GM23338 (cell line): Measurements from ENCODE around the gene HIVEP3. TPM values are rescaled to one million over a fixed set of nuclear protein-coding genes. Genes with fewer than 3 reads are reported as not detected.

Source experiments
- ATAC-seq: fragments of 200-7000 bp; cut with Tn5 transposase; 3 replicates; pipeline ENCODE4 v1.9.1; 2020
- DNase-seq: peaks from one replicate; pipeline ENCODE4 v3.0.0-alpha.2; 2015; ENCODE audit warnings: low spot score
- H2AFZ ChIP-seq: fragments of 200-600 bp; sonication (generic); 2 replicates; pipeline ENCODE4 v1.8.0; 2016; ENCODE audit warnings: antibody characterized with exemption, mild to moderate bottlenecking, moderate library complexity
- H3F3A ChIP-seq: fragments of 200-600 bp; sonication (generic); replicated peaks from 2 replicates; pipeline ENCODE4 v1.8.0; 2017; ENCODE audit warnings: antibody characterized with exemption, mixed run types, low read depth
- H3K27ac ChIP-seq: fragments of 200-600 bp; sonication (generic); 2 replicates; pipeline ENCODE4 v1.6.1; 2016; ENCODE audit warnings: low read depth
- H3K27me3 ChIP-seq: fragments of 200-600 bp; sonication (generic); 2 replicates; pipeline ENCODE4 v1.8.0; 2016; ENCODE audit warnings: mild to moderate bottlenecking, mixed run types, moderate library complexity; ENCODE audit not compliant: insufficient read depth
- H3K36me3 ChIP-seq: fragments of 200-600 bp; sonication (generic); 2 replicates; pipeline ENCODE4 v1.8.0; 2016; ENCODE audit warnings: mild to moderate bottlenecking; ENCODE audit not compliant: insufficient read depth
- H3K4me1 ChIP-seq: fragments of 200-600 bp; sonication (generic); 2 replicates; pipeline ENCODE4 v1.8.0; 2016; ENCODE audit warnings: mild to moderate bottlenecking, moderate library complexity; ENCODE audit not compliant: insufficient read depth
- H3K4me2 ChIP-seq: fragments of 200-600 bp; sonication (generic); 2 replicates; pipeline ENCODE4 v1.7.1; 2017; ENCODE audit warnings: mixed run types
- H3K4me3 ChIP-seq: fragments of 200-600 bp; sonication (generic); 2 replicates; pipeline ENCODE4 v1.6.1; 2016; ENCODE audit warnings: mixed run types
- H3K79me2 ChIP-seq: fragments of 200-600 bp; sonication (generic); replicated peaks from 2 replicates; pipeline ENCODE4 v1.8.0; 2017; ENCODE audit warnings: mild to moderate bottlenecking; ENCODE audit not compliant: insufficient read depth
- H3K9me2 ChIP-seq: fragments of 200-600 bp; sonication (generic); 2 replicates; pipeline ENCODE4 v1.8.0; 2017; ENCODE audit not compliant: insufficient read depth
- H4K20me1 ChIP-seq: fragments of 200-600 bp; sonication (generic); replicated peaks from 2 replicates; pipeline ENCODE4 v1.8.0; 2017; ENCODE audit warnings: mild to moderate bottlenecking; ENCODE audit not compliant: insufficient read depth
- H3K27ac Mint-ChIP-seq: 2 replicates; pipeline ENCODE4 v1.8.0; 2020; ENCODE audit warnings: inconsistent platforms, mild to moderate bottlenecking, moderate library complexity, mixed read lengths
- H3K27me3 Mint-ChIP-seq: 3 replicates; pipeline ENCODE4 v1.8.0; 2022; ENCODE audit warnings: low read depth, mild to moderate bottlenecking, moderate library complexity, mixed read lengths, inconsistent platforms; ENCODE audit not compliant: insufficient read depth, poor library complexity
- H3K36me3 Mint-ChIP-seq: 3 replicates; pipeline ENCODE4 v1.8.0; 2021; ENCODE audit warnings: low read depth, mild to moderate bottlenecking, inconsistent platforms, moderate library complexity, mixed read lengths
- H3K4me1 Mint-ChIP-seq: 3 replicates; pipeline ENCODE4 v1.8.0; 2020; ENCODE audit warnings: mild to moderate bottlenecking, inconsistent platforms, mixed read lengths
- H3K4me3 Mint-ChIP-seq: 3 replicates; pipeline ENCODE4 v1.8.0; 2021; ENCODE audit warnings: moderate library complexity, mild to moderate bottlenecking, inconsistent platforms, mixed read lengths
- H3K9me3 Mint-ChIP-seq: 3 replicates; pipeline ENCODE4 v1.8.0; 2020; ENCODE audit warnings: moderate library complexity, mild to moderate bottlenecking, inconsistent platforms, mixed read lengths
- EZH2 ChIP-seq: fragments of 200-600 bp; sonication (generic); IDR thresholded peaks from one replicate; pipeline ENCODE4 v1.8.0; 2017; ENCODE audit warnings: antibody characterized with exemption, mild to moderate bottlenecking, low read depth; ENCODE audit not compliant: unreplicated experiment
- EZH2phosphoT487 ChIP-seq: fragments of 200-600 bp; sonication (generic); IDR thresholded peaks from one replicate; pipeline ENCODE4 v1.8.1; 2018; ENCODE audit warnings: antibody characterized with exemption; ENCODE audit not compliant: unreplicated experiment
- JUNB ChIP-seq: IDR thresholded peaks from one replicate; pipeline ENCODE4 v1.6.1; 2016; ENCODE audit warnings: antibody characterized with exemption; ENCODE audit not compliant: unreplicated experiment
- NANOG ChIP-seq: IDR thresholded peaks from 2 replicates; pipeline ENCODE4 v1.6.1; 2016; ENCODE audit warnings: antibody characterized with exemption, borderline replicate concordance
- POLR2AphosphoS5 ChIP-seq: IDR thresholded peaks from 2 replicates; pipeline ENCODE4 v1.6.1; 2016; ENCODE audit warnings: antibody characterized with exemption, low read depth
- STAT1 ChIP-seq: IDR thresholded peaks from one replicate; pipeline ENCODE4 v1.6.1; 2016; ENCODE audit warnings: antibody characterized with exemption; ENCODE audit not compliant: unreplicated experiment
- ZNF114 ChIP-seq: fragments of 250-450 bp; sonication (Bioruptor Pico); IDR thresholded peaks from 2 replicates; pipeline ENCODE4 v1.5.0; 2020; ENCODE audit warnings: mild to moderate bottlenecking, moderate library complexity
- ZNF462 ChIP-seq: fragments of 250-450 bp; sonication (Bioruptor Pico); IDR thresholded peaks from 2 replicates; pipeline ENCODE4 v1.5.0; 2020; ENCODE audit warnings: mild to moderate bottlenecking, moderate library complexity
- polyA plus RNA-seq: library from polyadenylated mRNA; unstranded; fragments of >200 nt; fragmentation: Nextera tagmentation; extraction: Ambion mirVana; gene quantifications from 2 replicates; pipeline ENCODE4 v1.2.1, GENCODE V29; 2016
- total RNA-seq: library from RNA; depleted of rRNA; stranded (reverse); fragments of >200 nt; shearing (Covaris generic); gene quantifications from 2 replicates; pipeline ENCODE4 v1.2.3, GENCODE V29; 2014

The HIVEP3 gene
- total and polyA plus RNA-seq, 2 experiments from 2014 or later: 0.14 to 0.24 TPM

- TF ChIP-seq JUNB (no peak), EZH2 (no peak)
- Mint-ChIP-seq H3K4me3 (no peak overlapping the region), H3K4me1 (peaks cover 12% of the 10 kb centered on the region), H3K36me3 (no peaks in the 10 kb centered on the region; the same call in 2 of the 3 replicates), H3K9me3 (no peaks in the 10 kb centered on the region), H3K27ac (no peak overlapping the region), H3K27me3 (peaks cover 13% of the 10 kb centered on the region)
- Histone ChIP-seq H3K36me3 (no peaks in the 10 kb centered on the region), H3K9me2 (no peaks in the 10 kb centered on the region), H3K79me2 (no peaks in the 10 kb centered on the region), H4K20me1 (no peaks in the 10 kb centered on the region), H3K4me1 (no peaks in the 10 kb centered on the region), H3K27me3 (no peaks in the 10 kb centered on the region), H3K4me2 (no peak overlapping the region), H3F3A (no peaks in the 10 kb centered on the region), H2AFZ (no peak overlapping the region), H3K4me3 (no peak overlapping the region), H3K27ac (no peak overlapping the region)
- ATAC-seq: no peak
- no peak for DNase-seq
Observed at GRCh38 chr1:41712081-41712480, 206.6 kb downstream of the HIVEP3 start.

GRCh38 chr1:41711581-41711980, 207.1 kb downstream of the HIVEP3 start:
- Histone ChIP-seq H4K20me1 (no peaks in the 10 kb centered on the region), H3K79me2 (no peaks in the 10 kb centered on the region), H3K27ac (no peak overlapping the region), H3K36me3 (no peaks in the 10 kb centered on the region), H3K4me3 (no peak overlapping the region), H3K9me2 (no peaks in the 10 kb centered on the region), H3K4me1 (no peaks in the 10 kb centered on the region), H2AFZ (no peak overlapping the region), H3K4me2 (no peak overlapping the region), H3F3A (no peaks in the 10 kb centered on the region), H3K27me3 (no peaks in the 10 kb centered on the region)
- Mint-ChIP-seq H3K27me3 (peaks cover 13% of the 10 kb centered on the region), H3K4me1 (peaks cover 12% of the 10 kb centered on the region), H3K4me3 (no peak overlapping the region), H3K9me3 (no peaks in the 10 kb centered on the region), H3K27ac (no peak overlapping the region), H3K36me3 (no peaks in the 10 kb centered on the region)
- DNase-seq (no peak), ATAC-seq (no peak)
- TF ChIP-seq POLR2AphosphoS5 (no peak), STAT1 (no peak), EZH2phosphoT487 (no peak), JUNB (no peak), ZNF114 (CRISPR knock-in tag) (no peak), NANOG (no peak), ZNF462 (CRISPR knock-in tag) (no peak)
